SH-SY5Y (cell line): ENCODE data around the gene REP15.

Source experiments
- GATA2 ChIP-seq: IDR thresholded peaks from 2 replicates; pipeline ENCODE4 v1.6.1; 2011; ENCODE audit warnings: mild to moderate bottlenecking, low read depth, low read length
- GATA3 ChIP-seq: IDR thresholded peaks from 2 replicates; pipeline ENCODE4 v1.6.1; 2011; ENCODE audit warnings: low read depth, mild to moderate bottlenecking, low read length, moderate library complexity

DNA sequence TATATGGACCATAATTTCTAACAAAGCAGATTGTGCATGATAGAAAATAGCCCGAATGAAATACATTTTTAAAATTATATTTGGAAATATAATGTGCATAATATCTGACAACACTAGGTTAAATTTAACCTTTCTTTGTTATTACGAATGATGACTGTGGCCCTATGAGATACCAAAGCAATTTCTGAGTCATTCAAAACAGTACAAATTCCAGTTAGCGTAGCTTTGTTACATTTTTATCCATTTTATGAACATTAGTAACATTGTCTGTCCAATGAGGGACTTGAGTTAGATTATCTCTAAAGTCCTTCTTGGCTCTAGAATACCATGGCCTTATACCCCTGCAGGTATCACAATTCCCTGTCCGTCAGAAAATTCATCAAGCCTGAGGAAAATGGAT lies 39.0 kb upstream of the REP15 start:
- TF ChIP-seq GATA2 (no peak), GATA3 (no peak)
